H54 (cell line): Measurements from ENCODE around the gene GPC5.

Source experiments
- DNase-seq: peaks from one replicate; pipeline ENCODE4 v3.0.0; 2011; ENCODE audit warnings: low spot score, mixed read lengths; ENCODE audit not compliant: insufficient read length
- FAIRE-seq: peaks from 3 replicates; lab custom pipeline; 2011; peaks lifted over from hg19 to GRCh38; lab: Jason Lieb, UNC
- POLR2A ChIP-seq: IDR thresholded peaks from 2 replicates; pipeline ENCODE4 v1.6.1; 2011; ENCODE audit warnings: low read depth, mild to moderate bottlenecking, low read length

The GPC5 gene

GRCh38 chr13:92136449-92137155 is 738.2 kb downstream of the GPC5 start:
- FAIRE-seq: no peak
- TF ChIP-seq POLR2A: no peak

DNA sequence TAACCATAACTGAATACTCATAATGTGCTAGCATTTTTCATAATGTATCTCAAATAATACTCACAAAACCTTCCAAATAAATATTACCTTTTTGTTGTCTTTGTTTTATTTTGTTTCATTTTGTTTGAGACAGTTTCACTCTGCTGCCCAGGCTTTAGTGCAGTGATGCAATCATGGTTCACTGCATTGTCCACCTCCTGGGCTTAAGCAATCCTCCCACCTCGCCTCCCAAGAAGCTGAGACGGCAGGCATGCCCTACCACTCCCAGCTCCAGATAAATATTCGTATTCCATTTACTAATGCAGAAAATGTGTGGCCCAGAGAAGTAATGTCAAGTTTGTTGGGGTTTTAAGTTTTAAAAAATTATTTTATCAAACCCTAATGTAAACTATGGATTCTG is 739.1 kb downstream of the GPC5 start:
- TF ChIP-seq POLR2A: no peak
- FAIRE-seq (no peak), DNase-seq (no peak)

More at GRCh38 chr13:92136449-92137155, 738.2 kb downstream of the GPC5 start:
- no peak for DNase-seq

- no peak for TF ChIP-seq POLR2A
- no peak for DNase-seq
- no peak for FAIRE-seq
These were observed 745.3 kb downstream of the GPC5 start for GRCh38 chr13:92143766-92144165.

DNA sequence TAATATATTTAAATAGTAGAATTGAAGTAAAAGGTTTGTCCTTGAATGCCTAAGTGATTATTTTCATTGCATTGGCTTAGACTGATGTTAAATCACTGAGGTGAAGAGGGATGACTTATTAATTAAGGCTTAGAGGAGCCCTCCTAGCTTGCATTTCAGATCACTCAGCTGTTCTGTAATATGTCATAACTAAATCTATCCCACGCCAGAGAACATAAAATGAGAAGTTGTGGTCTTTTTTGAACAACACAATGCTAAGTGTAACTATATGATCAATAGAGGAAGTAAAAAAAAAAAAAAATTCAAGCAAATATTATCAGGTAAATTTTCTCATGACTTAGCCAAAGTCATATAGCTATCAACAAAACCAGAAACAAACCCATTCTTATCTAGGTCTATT is 752.2 kb downstream of the GPC5 start:
- no peak for TF ChIP-seq POLR2A
- no peak for FAIRE-seq
- DNase-seq: no peak

DNA sequence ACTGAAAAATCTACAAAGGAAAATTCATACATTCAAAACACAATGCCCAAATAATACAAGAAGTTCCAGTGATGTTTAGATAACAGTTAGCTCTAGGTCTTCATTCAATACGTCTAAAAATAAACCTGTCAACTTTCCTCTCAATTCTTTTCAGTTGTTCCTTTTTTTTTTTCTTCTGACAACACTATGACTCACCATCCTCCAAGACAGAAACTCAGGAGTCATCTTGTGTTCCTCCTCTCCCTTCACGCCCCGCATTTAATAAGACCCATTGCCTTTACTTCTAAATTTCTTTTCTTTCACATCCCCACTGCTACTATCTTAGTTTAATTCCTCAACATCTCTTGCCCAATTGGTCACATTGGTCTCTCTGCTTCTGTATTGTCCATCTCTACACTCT is 759.9 kb downstream of the GPC5 start:
- no peak for TF ChIP-seq POLR2A
- FAIRE-seq (peak; percentile 66), DNase-seq (no peak)

DNA sequence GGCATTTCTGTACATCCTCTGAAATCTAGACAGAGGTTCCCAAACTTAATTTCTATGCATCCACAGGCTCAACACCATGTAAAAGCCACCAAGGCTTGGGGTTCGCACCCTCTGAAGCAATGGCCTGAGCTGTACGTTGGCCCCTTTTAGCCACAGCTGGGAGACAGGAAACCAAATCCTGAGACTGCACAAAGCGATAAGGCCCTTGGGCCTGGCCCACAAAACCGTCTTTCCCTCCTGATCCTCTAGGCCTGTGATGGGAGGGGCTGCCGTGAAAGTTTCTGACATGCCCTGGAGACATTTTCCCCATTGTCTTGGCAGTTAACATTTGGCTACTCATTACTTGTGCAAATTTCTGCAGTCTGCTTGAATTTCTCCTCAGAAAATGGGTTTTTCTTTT is 766.4 kb downstream of the GPC5 start:
- DNase-seq (no peak), FAIRE-seq (no peak)
- no peak for TF ChIP-seq POLR2A

GRCh38 chr13:92172191-92172590 is 773.8 kb downstream of the GPC5 start:
- DNase-seq (no peak), FAIRE-seq (no peak)
- no peak for TF ChIP-seq POLR2A

DNA sequence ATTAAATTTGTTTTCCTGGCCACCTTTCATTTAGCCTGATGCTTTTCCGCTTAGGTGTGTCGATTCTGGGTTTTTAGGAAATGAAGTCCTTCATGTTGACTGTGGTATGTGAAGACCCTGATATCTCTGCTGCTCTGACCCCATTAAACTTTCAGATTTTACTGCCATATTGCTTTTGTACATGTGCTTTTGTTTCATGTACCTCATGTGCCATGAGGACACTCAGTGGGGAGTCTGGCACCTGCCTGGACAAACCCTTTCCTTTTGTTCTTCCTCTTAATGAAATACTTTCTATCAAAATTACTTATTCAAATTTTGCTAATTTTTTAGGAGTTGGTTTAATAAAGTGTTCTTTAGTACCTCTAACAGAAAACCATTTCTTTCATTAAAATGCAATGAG is 774.8 kb downstream of the GPC5 start:
- DNase-seq: no peak
- FAIRE-seq: no peak
- TF ChIP-seq POLR2A: no peak

GRCh38 chr13:92175330-92175729 is 776.9 kb downstream of the GPC5 start:
- peak; percentile 41 for FAIRE-seq
- TF ChIP-seq POLR2A: no peak
- peak; percentile 22 for DNase-seq

DNA sequence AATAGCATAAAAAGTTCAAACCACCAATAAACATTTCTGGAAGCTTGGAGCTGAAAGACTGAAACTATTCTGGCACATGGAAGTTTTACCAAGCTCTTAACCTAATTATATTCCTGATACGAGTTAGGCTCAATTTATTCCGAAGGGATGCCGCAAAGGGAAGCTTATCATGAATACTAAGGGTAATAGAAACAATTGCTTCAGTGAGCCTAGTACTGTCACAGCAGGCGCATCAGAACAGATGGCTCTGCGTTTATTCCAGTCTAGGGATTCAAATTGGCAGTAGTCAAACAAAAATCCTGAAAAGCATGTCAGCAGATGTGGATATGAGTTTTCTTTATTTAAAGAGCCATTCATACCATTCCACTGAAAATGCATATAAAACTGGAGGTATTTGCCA is 779.5 kb downstream of the GPC5 start:
- TF ChIP-seq POLR2A: no peak
- FAIRE-seq: no peak
- no peak for DNase-seq

DNA sequence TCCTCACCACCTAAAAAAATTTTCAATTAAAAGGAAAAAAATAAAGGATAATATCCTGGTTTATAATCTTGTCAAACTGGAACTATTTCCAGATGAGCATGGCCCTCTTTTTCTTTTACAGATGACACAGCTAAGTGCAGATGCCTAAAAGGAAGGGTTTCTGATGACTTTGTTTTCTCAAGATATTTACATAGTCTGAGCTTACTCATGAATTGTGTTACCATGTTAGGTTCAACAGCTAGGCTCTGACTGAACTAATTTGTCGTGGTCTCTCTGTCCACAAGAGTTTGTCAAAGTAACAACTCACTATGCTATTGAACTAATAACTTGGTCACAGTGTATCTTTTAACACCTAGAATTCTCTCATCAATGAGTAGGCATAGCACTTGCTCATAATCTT is 780.8 kb downstream of the GPC5 start:
- DNase-seq (no peak), FAIRE-seq (no peak)
- no peak for TF ChIP-seq POLR2A

DNA sequence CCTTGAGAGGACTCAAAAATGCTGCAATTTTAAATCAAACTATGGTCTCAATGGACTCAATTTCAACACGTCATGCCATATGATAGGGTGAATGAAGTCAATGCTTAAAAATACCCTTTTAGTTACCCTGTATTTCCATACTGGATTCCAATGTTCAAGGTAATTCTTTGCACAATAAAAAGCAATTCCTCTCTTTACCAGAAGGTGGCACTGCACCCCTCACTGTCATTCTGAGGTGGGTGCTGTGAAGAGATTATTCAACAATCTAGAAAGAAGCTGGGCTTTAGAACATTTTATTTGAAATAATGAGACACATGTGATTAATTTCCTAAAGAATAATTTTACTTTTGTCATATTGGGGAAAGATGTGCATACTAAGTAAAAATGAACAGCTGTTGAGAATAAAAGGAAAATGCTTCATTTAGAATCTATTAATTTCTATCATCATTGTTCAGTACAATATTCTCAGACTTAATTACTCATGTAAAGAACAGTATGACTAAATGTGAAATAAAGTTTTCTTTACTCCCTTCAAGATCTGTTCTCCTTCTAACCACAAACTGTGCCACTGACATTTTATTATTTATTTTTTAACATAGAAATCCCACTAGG is 789.1 kb downstream of the GPC5 start:
- TF ChIP-seq POLR2A: no peak
- FAIRE-seq (peak; percentile 99), DNase-seq (peak; percentile 9)

- no peak for TF ChIP-seq POLR2A
- FAIRE-seq (no peak), DNase-seq (no peak)
These were observed 790.2 kb downstream of the GPC5 start for GRCh38 chr13:92188574-92188973.

GRCh38 chr13:92196591-92197256 is 798.3 kb downstream of the GPC5 start:
- no peak for TF ChIP-seq POLR2A
- no peak for FAIRE-seq
- DNase-seq: no peak

GRCh38 chr13:92197669-92198068 is 799.2 kb downstream of the GPC5 start:
- no peak for TF ChIP-seq POLR2A
- FAIRE-seq (no peak), DNase-seq (no peak)

DNA sequence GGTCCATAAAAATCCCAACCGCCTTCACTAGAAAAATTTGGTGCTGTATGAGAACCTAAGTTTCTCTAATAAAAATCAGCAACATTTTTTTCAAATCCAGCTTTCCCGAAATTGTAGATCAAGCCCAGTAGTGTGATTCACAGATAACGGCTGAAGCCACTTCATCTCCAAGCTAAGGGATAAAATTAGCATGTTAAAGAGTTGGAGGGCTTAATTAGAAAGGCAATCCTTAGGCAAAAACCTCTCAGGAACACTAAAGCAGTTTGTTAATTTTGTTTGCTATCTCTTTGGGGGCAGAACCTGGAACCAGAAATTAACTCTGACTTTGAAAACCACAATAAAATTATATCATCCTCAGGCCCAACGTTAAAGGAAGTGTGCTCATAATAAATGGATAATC is 820.2 kb downstream of the GPC5 start:
- no peak for FAIRE-seq
- TF ChIP-seq POLR2A: no peak
- no peak for DNase-seq
